Adrenal gland (tissue), 12 donors: ENCODE results near the gene SNAPC3. TPM values are rescaled to one million over a fixed set of nuclear protein-coding genes. Genes with fewer than 3 reads are reported as not detected.

Experiments used
- DNase-seq, 7 donors: peaks; one replicate each; pipeline ENCODE4 v3.0.0-alpha.2; 2019 to 2020
- H3K27ac ChIP-seq, 5 donors: fragments of 200-600 bp; sonication (generic) in 4 of 5; 1 replicate in 3 of 5; 2 replicates in 2 of 5; pipeline versions ENCODE4 v1.5.1 to v1.8.0; 2016 to 2020; ENCODE audit warnings: mild to moderate bottlenecking in 1 of 5
- H3K27me3 ChIP-seq: fragments of 200-600 bp; 2 replicates; pipeline ENCODE4 v1.8.0; 2021
- H3K36me3 ChIP-seq, 2 donors: fragments of 200-600 bp; replicated peaks in 1 of 2; 1 replicate in 1 of 2; 2 replicates in 1 of 2; pipeline versions ENCODE4 v1.5.1 to v1.8.0; 2018 to 2022
- H3K4me1 ChIP-seq, 2 donors: fragments of 200-600 bp; replicated peaks in 1 of 2; 1 replicate in 1 of 2; 2 replicates in 1 of 2; pipeline versions ENCODE4 v1.5.1 to v1.8.0; 2018 to 2021
- H3K4me3 ChIP-seq, 4 donors: fragments of 200-600 bp; sonication (generic) in 3 of 4; one replicate each; pipeline ENCODE4 v1.5.1; 2016 to 2018
- H3K9me3 ChIP-seq, 3 donors: fragments of 200-600 bp; sonication (generic) in 1 of 3; replicated peaks in 1 of 3; 1 replicate in 2 of 3; 2 replicates in 1 of 3; pipeline versions ENCODE4 v1.5.1 to v1.8.0; 2016 to 2021
- CTCF ChIP-seq, 6 experiments: fragments of 450-650 bp in 4 of 6; fragments of 200-600 bp in 2 of 6; sonication (generic) in 1 of 6; IDR thresholded peaks; 1 replicate in 5 of 6; 2 replicates in 1 of 6; pipeline versions ENCODE4 v1.5.1 to v1.8.0; 2016 to 2021; ENCODE audit warnings: antibody characterized with exemption in 6 of 6, mild to moderate bottlenecking in 2 of 6, moderate library complexity in 1 of 6
- POLR2A ChIP-seq, 2 donors: fragments of 450-650 bp; IDR thresholded peaks; one replicate each; pipeline ENCODE4 v1.6.1; 2017; ENCODE audit warnings: antibody characterized with exemption in 2 of 2, mild to moderate bottlenecking in 2 of 2, moderate library complexity in 1 of 2
- WGBS, 4 donors: extraction: QIAGEN DNeasy Blood & Tissue Kit in 2 of 4; methylation state at CpG; one replicate each; pipeline versions ENCODE4 v1.1.5 to v1.1.7; 2013 to 2017; 5-methylcytosine and 5-hydroxymethylcytosine counted together
- intact Hi-C, 2 donors: fragments of 100-400 bp; cut with DNase I; formaldehyde crosslinking; loops; one replicate each; pipeline versions ENCODE4 v1.14.1 to v1.15.0; 2022 to 2023
- polyA plus RNA-seq, 3 donors: library from polyadenylated mRNA; stranded (reverse); fragments of 200-250 nt in 2 of 3; fragments of 350-450 nt in 1 of 3; fragmentation: Illumina TruSeq in 1 of 3; extraction: RNeasy Lipid Tissue Mini Kit (QIAGEN cat#74804) in 1 of 3; gene quantifications; one replicate each; pipeline ENCODE4 v1.2.3, GENCODE V29; 2013 to 2014
- total RNA-seq, 9 donors: library from RNA; depleted of rRNA in 4 of 9; stranded (reverse); fragments of >200 nt in 4 of 9; fragments of 120-200 nt in 1 of 9; fragmentation: NEBNext Ultra II Directional in 1 of 9; extraction: Animal tissue kit (Norgen Biotek cat#: 25700) in 1 of 9; gene quantifications; one replicate each; pipeline versions ENCODE4 v1.1.0 to v1.2.4, GENCODE V29; 2013 to 2023
- donor health status: healthy with polysubstance abuse.
- donor health status: Bipolar disorder and iron deficiency.
- donor health status: DM: yes; HTN: yes; CAD: no.
- donor health status: DM: no; HTN: no; CAD: no.
- donor health status: DM: no; HTN: no; CAD: no.
- donor health status: DM: yes; HTN: yes; CAD: no.

The SNAPC3 gene
- total and polyA plus RNA-seq, 12 donors: 9.8 to 62.2 (median 41.1) TPM

GRCh38 chr9:15501803-15502202 is 79.1 kb downstream of the SNAPC3 start:
- H3K4me1 ChIP-seq: no peaks in the 10 kb centered on the region
- WGBS, 4 donors: 92 to 96% (median 92%) methylated on average over 2 to 5 of the region's 5 CpGs
- TF ChIP-seq POLR2A (IDR thresholded peaks at IDR 0.05) (no peak), CTCF (IDR thresholded peaks at IDR 0.05) (no peak)
- H3K27ac ChIP-seq: no peak overlapping the region
- H3K36me3 ChIP-seq: peaks cover 0 to 21% of the 10 kb centered on the region in 2 donors
- no peaks in the 10 kb centered on the region for H3K9me3 ChIP-seq
- DNase-seq: no peak
- intact Hi-C loops: no loop called here
- H3K4me3 ChIP-seq: no peak overlapping the region
- no peaks in the 10 kb centered on the region for H3K27me3 ChIP-seq

- Histone ChIP-seq H3K4me3 (no peak overlapping the region), H3K27me3 (no peaks in the 10 kb centered on the region), H3K4me1 (peaks cover 0 to 9% of the 10 kb centered on the region in 2 donors), H3K36me3 (peaks cover 0 to 23% of the 10 kb centered on the region in 2 donors), H3K27ac (no peak overlapping the region), H3K9me3 (no peaks in the 10 kb centered on the region)
- DNase-seq: no peak
- WGBS, 4 donors: 83 to 91% (median 90%) methylated on average over 3 of the region's 3 CpGs
- no peak for TF ChIP-seq POLR2A (IDR thresholded peaks at IDR 0.05)
- no peak for TF ChIP-seq CTCF (IDR thresholded peaks at IDR 0.05)
- intact Hi-C loops: no loop called here
These were observed 83.2 kb downstream of the SNAPC3 start for GRCh38 chr9:15505921-15506320.

- Histone ChIP-seq H3K27ac (peak overlapping the region; percentile 43 to 95 (median 88)), H3K36me3 (peaks cover 0 to 16% of the 10 kb centered on the region in 2 donors), H3K4me3 (peak overlapping the region; percentile 16 to 90 (median 73)), H3K27me3 (no peaks in the 10 kb centered on the region), H3K9me3 (no peaks in the 10 kb centered on the region), H3K4me1 (peaks cover 0 to 9% of the 10 kb centered on the region in 2 donors)
- peak in 6 of 7 donors; percentile 23 to 45 (median 37) for DNase-seq
- TF ChIP-seq POLR2A (IDR thresholded peaks at IDR 0.05) (no peak), CTCF (IDR thresholded peaks at IDR 0.05) (no peak)
- intact Hi-C loops: no loop called here
- WGBS, 4 donors: 1 to 2% (median 2%) methylated on average over 8 to 76 of the region's 76 CpGs
These were observed 87.5 kb downstream of the SNAPC3 start for GRCh38 chr9:15509931-15510788.

- DNase-seq: peak; percentile 68 to 84 (median 75)
- intact Hi-C loops: no loop called here
- Histone ChIP-seq H3K4me1 (peaks cover 0 to 9% of the 10 kb centered on the region in 2 donors), H3K27me3 (no peaks in the 10 kb centered on the region), H3K9me3 (no peaks in the 10 kb centered on the region), H3K27ac (peak within 1 kb of the TSS; percentile 43 to 95 (median 88)), H3K4me3 (peak within 1 kb of the TSS; percentile 16 to 90 (median 73)), H3K36me3 (peaks cover 0 to 10% of the 10 kb centered on the region in 2 donors)
- WGBS, 4 donors: 0 to 1% (median 0%) methylated on average over 28 to 72 of the region's 72 CpGs
- TF ChIP-seq POLR2A (IDR thresholded peaks at IDR 0.05) (peak; percentile 24 to 67), CTCF (IDR thresholded peaks at IDR 0.05) (peak; percentile 24 to 66 (median 37))
These were observed 88.3 kb downstream of the SNAPC3 start, which contains the start of gene PSIP1 for GRCh38 chr9:15510789-15511575. TSS of gene PSIP1 (minus strand) at chr9:15510970. CDS start at chr9:15510188, 782 bp downstream.
